IMR-90 (cell line): ENCODE data around the gene CUX1. TPM values are rescaled to one million over a fixed set of nuclear protein-coding genes. Genes with fewer than 3 reads are reported as not detected.

ENCODE experiments used
- ATAC-seq: fragments of 200-7000 bp; cut with Tn5 transposase; 2 replicates; pipeline ENCODE4 v1.9.1; 2020; ENCODE audit warnings: low read depth, mild to moderate bottlenecking, moderate library complexity
- BruUV-seq: library from RNA; stranded (reverse); fragments of 400-500 nt; replicated peaks from 2 replicates; lab custom pipeline; 2021; lab: Mats Ljungman, UMichigan
- CTCF ChIA-PET: fragments of 300-600 bp; formaldehyde crosslinking; extraction: SDS; loops from one replicate; lab custom pipeline; 2021; ENCODE audit warnings: antibody characterized with exemption; lab: Yijun Ruan, JAX
- POLR2A ChIA-PET: fragments of 300-600 bp; sonication (Branson Sonifier 250); formaldehyde crosslinking; loops from one replicate; lab custom pipeline; 2022; ENCODE audit warnings: antibody characterized with exemption; ENCODE audit not compliant: unreplicated experiment; lab: Charles Lee
- DNase-seq: peaks from one replicate; pipeline ENCODE4 v3.0.0; 2013
- H2AFZ ChIP-seq: replicated peaks from 2 replicates; pipeline ENCODE3; 2013; ENCODE audit warnings: low read length, mild to moderate bottlenecking; ENCODE audit not compliant: poor library complexity
- H2AK5ac ChIP-seq: 2 replicates; pipeline ENCODE4 v1.6.1; 2013; ENCODE audit warnings: low read depth, low read length, inconsistent platforms
- H2AK9ac ChIP-seq: replicated peaks from 2 replicates; pipeline ENCODE3; 2013; ENCODE audit warnings: mild to moderate bottlenecking, low read depth, low read length, moderate library complexity; ENCODE audit not compliant: poor library complexity
- H2BK120ac ChIP-seq: 2 replicates; pipeline ENCODE4 v1.6.1; 2013; ENCODE audit warnings: low read depth, low read length, inconsistent platforms
- H2BK15ac ChIP-seq: 3 replicates; pipeline ENCODE4 v1.6.1; 2013; ENCODE audit warnings: low read depth, low read length, inconsistent platforms
- H2BK20ac ChIP-seq: 2 replicates; pipeline ENCODE4 v1.6.1; 2013; ENCODE audit warnings: low read depth, mild to moderate bottlenecking, inconsistent platforms, low read length, moderate library complexity
- H2BK5ac ChIP-seq: 2 replicates; pipeline ENCODE4 v1.6.1; 2013; ENCODE audit warnings: mild to moderate bottlenecking, low read depth, low read length, inconsistent platforms; ENCODE audit not compliant: poor library complexity, severe bottlenecking
- H3K14ac ChIP-seq: replicated peaks from 2 replicates; pipeline ENCODE4 v1.6.1; 2013; ENCODE audit warnings: low read depth, low read length, inconsistent platforms
- H3K18ac ChIP-seq: 2 replicates; pipeline ENCODE4 v1.6.1; 2013; ENCODE audit warnings: low read depth, low read length, control low read depth
- H3K23ac ChIP-seq: 2 replicates; pipeline ENCODE4 v1.6.1; 2013; ENCODE audit warnings: low read depth, low read length, inconsistent platforms
- H3K27ac ChIP-seq: 2 replicates; pipeline ENCODE4 v1.5.1; 2013; ENCODE audit warnings: mild to moderate bottlenecking, control low read depth, low read length; ENCODE audit not compliant: insufficient read depth
- H3K27me3 ChIP-seq: 2 replicates; pipeline ENCODE4 v1.6.1; 2013; ENCODE audit warnings: low read length; ENCODE audit not compliant: control insufficient read depth, insufficient read depth
- H3K36me3 ChIP-seq: 2 replicates; pipeline ENCODE4 v1.6.1; 2013; ENCODE audit warnings: low read length, mixed read lengths; ENCODE audit not compliant: control insufficient read depth, insufficient read depth
- H3K4ac ChIP-seq: 2 replicates; pipeline ENCODE4 v1.6.1; 2013; ENCODE audit warnings: low read depth, low read length, inconsistent platforms
- H3K4me1 ChIP-seq: 2 replicates; pipeline ENCODE4 v1.6.1; 2013; ENCODE audit warnings: low read length, mixed read lengths; ENCODE audit not compliant: control insufficient read depth, insufficient read depth
- H3K4me2 ChIP-seq: 2 replicates; pipeline ENCODE4 v1.6.1; 2013; ENCODE audit warnings: low read depth, mild to moderate bottlenecking, control low read depth, low read length, moderate library complexity
- H3K4me3 ChIP-seq: 2 replicates; pipeline ENCODE4 v1.5.1; 2013; ENCODE audit warnings: low read depth, mild to moderate bottlenecking, control low read depth, low read length, moderate library complexity; ENCODE audit not compliant: insufficient read depth
- H3K56ac ChIP-seq: 2 replicates; pipeline ENCODE4 v1.6.1; 2013; ENCODE audit warnings: low read length, inconsistent platforms; ENCODE audit not compliant: insufficient read depth; ENCODE audit errors: extremely low read depth
- H3K79me1 ChIP-seq, 2 experiments: 2 replicates each; pipeline ENCODE4 v1.6.1; 2013; ENCODE audit warnings: low read length in 2 of 2, inconsistent platforms in 1 of 2, low read depth in 1 of 2
- H3K9ac ChIP-seq: 2 replicates; pipeline ENCODE4 v1.6.1; 2013; ENCODE audit warnings: low read depth, low read length, control low read depth
- H3K9me1 ChIP-seq: 2 replicates; pipeline ENCODE4 v1.6.1; 2013; ENCODE audit warnings: low read length, inconsistent platforms; ENCODE audit not compliant: insufficient read depth
- H3K9me3 ChIP-seq: 2 replicates; pipeline ENCODE4 v1.6.1; 2013; ENCODE audit warnings: low read length; ENCODE audit not compliant: control insufficient read depth, insufficient read depth
- H4K20me1 ChIP-seq: 2 replicates; pipeline ENCODE4 v1.6.1; 2013; ENCODE audit warnings: low read length, inconsistent platforms; ENCODE audit not compliant: insufficient read depth
- H4K5ac ChIP-seq: 2 replicates; pipeline ENCODE4 v1.6.1; 2013; ENCODE audit warnings: mild to moderate bottlenecking, low read depth, low read length, control low read depth
- H4K8ac ChIP-seq, 2 experiments: 2 replicates each; pipeline ENCODE4 v1.6.1; 2013; ENCODE audit warnings: low read depth in 2 of 2, low read length in 2 of 2, control low read depth in 1 of 2, inconsistent platforms in 1 of 2
- H4K91ac ChIP-seq: 2 replicates; pipeline ENCODE4 v1.6.1; 2013; ENCODE audit warnings: low read depth, low read length, inconsistent platforms; ENCODE audit not compliant: insufficient read depth
- BHLHE40 ChIP-seq: fragments of 150-350 bp; IDR thresholded peaks from 2 replicates; pipeline ENCODE4 v1.6.1; 2016; ENCODE audit warnings: mild to moderate bottlenecking, low read depth, low read length
- CEBPB ChIP-seq: IDR thresholded peaks from 2 replicates; pipeline ENCODE4 v1.6.1; 2012; ENCODE audit warnings: low read depth, low read length, improper control_type of control experiment
- CHD1 ChIP-seq: IDR thresholded peaks from 2 replicates; pipeline ENCODE4 v1.6.1; 2012; ENCODE audit warnings: low read depth, low read length, improper control_type of control experiment
- ELK1 ChIP-seq: fragments of 150-350 bp; IDR thresholded peaks from 2 replicates; pipeline ENCODE4 v1.6.1; 2016; ENCODE audit warnings: low read depth, mild to moderate bottlenecking, low read length, moderate library complexity, borderline replicate concordance
- FOS ChIP-seq: fragments of 150-350 bp; IDR thresholded peaks from 2 replicates; pipeline ENCODE4 v1.6.1; 2016; ENCODE audit warnings: low read depth, low read length
- MAFK ChIP-seq: IDR thresholded peaks from 2 replicates; pipeline ENCODE4 v1.6.1; 2012; ENCODE audit warnings: low read depth, low read length, improper control_type of control experiment
- MAZ ChIP-seq: IDR thresholded peaks from 2 replicates; pipeline ENCODE4 v1.6.1; 2012; ENCODE audit warnings: low read depth, mild to moderate bottlenecking, low read length, improper control_type of control experiment, moderate library complexity, borderline replicate concordance
- MXI1 ChIP-seq: IDR thresholded peaks from 2 replicates; pipeline ENCODE4 v1.6.1; 2012; ENCODE audit warnings: low read depth, mild to moderate bottlenecking, low read length, moderate library complexity, borderline replicate concordance
- NFE2L2 ChIP-seq: fragments of 150-350 bp; IDR thresholded peaks from 2 replicates; pipeline ENCODE4 v1.6.1; 2016; ENCODE audit warnings: low read depth, mild to moderate bottlenecking, low read length
- POLR2A ChIP-seq: IDR thresholded peaks from 2 replicates; pipeline ENCODE4 v1.6.1; 2012; ENCODE audit warnings: mild to moderate bottlenecking, low read depth, low read length
- RAD21 ChIP-seq: IDR thresholded peaks from 2 replicates; pipeline ENCODE4 v1.6.1; 2012; ENCODE audit warnings: low read length, improper control_type of control experiment
- RCOR1 ChIP-seq: IDR thresholded peaks from 2 replicates; pipeline ENCODE4 v1.6.1; 2012; ENCODE audit warnings: mild to moderate bottlenecking, low read length, improper control_type of control experiment; ENCODE audit not compliant: insufficient replicate concordance
- RFX5 ChIP-seq: IDR thresholded peaks from 2 replicates; pipeline ENCODE4 v1.8.0; 2012; ENCODE audit warnings: low read depth, mild to moderate bottlenecking, low read length, moderate library complexity
- SMC3 ChIP-seq: fragments of 150-350 bp; IDR thresholded peaks from 2 replicates; pipeline ENCODE4 v1.6.1; 2016; ENCODE audit warnings: low read depth, mild to moderate bottlenecking, antibody characterized with exemption, low read length, moderate library complexity
- WGBS, 2 experiments: methylation state at CpG; one replicate each; pipeline versions ENCODE4 v1.1.5 to v1.1.7; 2013; ENCODE audit warnings: missing lambda C conversion rate in 2 of 2; ENCODE audit not compliant: insufficient read length in 1 of 2; ENCODE audit errors: extremely low coverage in 2 of 2; 5-methylcytosine and 5-hydroxymethylcytosine counted together
- dilution Hi-C: fragments of 300-500 bp; cut with HindIII; formaldehyde crosslinking; loops from one replicate; pipeline ENCODE4 v1.14.3; 2018; ENCODE audit warnings: low sequenced_read_pairs; ENCODE audit not compliant: unreplicated experiment
- in situ Hi-C: fragments of 300-500 bp; cut with MboI; formaldehyde crosslinking; loops from 3 replicates; pipeline ENCODE4 v1.14.3; 2019; ENCODE audit warnings: low sequenced_read_pairs, inconsistent platforms, mixed read lengths
- intact Hi-C: fragments of 100-400 bp; cut with micrococcal nuclease; formaldehyde crosslinking; loops from 2 replicates; pipeline ENCODE4 v1.10.0; 2022
- polyA plus RNA-seq, 3 experiments: library from polyadenylated mRNA; depleted of rRNA; stranded (reverse); fragments of >200 nt; gene quantifications; 2 replicates each; pipeline ENCODE4 v1.2.3, GENCODE V29; 2012; ENCODE audit warnings: low replicate concordance in 1 of 3
- total RNA-seq: library from RNA; depleted of rRNA; stranded (reverse); fragments of >200 nt; gene quantifications from 2 replicates; pipeline ENCODE4 v1.2.3, GENCODE V29; 2012
- TF ChIP-seq, protein P1 (sequence below): conservative IDR thresholded peaks from 2 replicates; pipeline ENCODE4 v1.5.1; 2012; ENCODE audit warnings: mild to moderate bottlenecking, low read depth, low read length, improper control_type of control experiment
- TF ChIP-seq, protein P2 (sequence below): fragments of 150-350 bp; IDR thresholded peaks from 2 replicates; pipeline ENCODE4 v1.6.1; 2017; ENCODE audit warnings: mild to moderate bottlenecking, antibody characterized with exemption, low read length, low read depth

CUX1 gene
- total and polyA plus RNA-seq, 2 of the 4 experiments (the other 2 are of a cell fraction) = 19.7 to 46.4 TPM

GRCh38 chr7:102153599-102153946, 336.1 kb downstream of the CUX1 start:
- H3K9ac ChIP-seq = no peak overlapping the region
- H3K79me1 ChIP-seq = peaks cover 0 to 16% of the 10 kb centered on the region in 2 experiments; a peak in 3 of 4 replicates
- dilution Hi-C loops = no loop called here

More at GRCh38 chr7:102153599-102153946, 336.1 kb downstream of the CUX1 start:
- BruUV-seq = no TSS peak
- Histone ChIP-seq H2AK9ac (no peak overlapping the region), H3K14ac (no peak overlapping the region), H3K27me3 (no peaks in the 10 kb centered on the region), H3K4ac (no peak overlapping the region), H2AFZ (peak overlapping the region; percentile 27), H3K18ac (no peak overlapping the region), H3K4me2 (no peak overlapping the region), H4K91ac (no peak overlapping the region), H2BK20ac (no peak overlapping the region), H3K27ac (no peak overlapping the region), H3K36me3 (peaks cover 4% of the 10 kb centered on the region; the same call in 1 of the 2 replicates), H4K5ac (no peak overlapping the region), H2BK5ac (no peak overlapping the region), H3K23ac (no peak overlapping the region), H3K9me3 (no peaks in the 10 kb centered on the region), H2BK120ac (no peak overlapping the region), H4K20me1 (no peaks in the 10 kb centered on the region), H3K4me1 (peaks cover 6% of the 10 kb centered on the region), H4K8ac (no peak overlapping the region), H3K56ac (no peak overlapping the region), H3K9me1 (peaks cover 6% of the 10 kb centered on the region), H2BK15ac (no peak overlapping the region), H2AK5ac (no peak overlapping the region), H3K4me3 (no peak overlapping the region)
- in situ Hi-C loops (no loop called here), intact Hi-C loops (no loop called here)
- TF ChIP-seq MXI1 (no peak), CEBPB (no peak), FOS (no peak), NFE2L2 (no peak), MAFK (no peak), RCOR1 (no peak), RFX5 (no peak), SMC3 (no peak), ELK1 (no peak), POLR2A (no peak), CHD1 (no peak), BHLHE40 (no peak), RAD21 (no peak), MAZ (no peak)
- TF ChIP-seq, protein P1, sequence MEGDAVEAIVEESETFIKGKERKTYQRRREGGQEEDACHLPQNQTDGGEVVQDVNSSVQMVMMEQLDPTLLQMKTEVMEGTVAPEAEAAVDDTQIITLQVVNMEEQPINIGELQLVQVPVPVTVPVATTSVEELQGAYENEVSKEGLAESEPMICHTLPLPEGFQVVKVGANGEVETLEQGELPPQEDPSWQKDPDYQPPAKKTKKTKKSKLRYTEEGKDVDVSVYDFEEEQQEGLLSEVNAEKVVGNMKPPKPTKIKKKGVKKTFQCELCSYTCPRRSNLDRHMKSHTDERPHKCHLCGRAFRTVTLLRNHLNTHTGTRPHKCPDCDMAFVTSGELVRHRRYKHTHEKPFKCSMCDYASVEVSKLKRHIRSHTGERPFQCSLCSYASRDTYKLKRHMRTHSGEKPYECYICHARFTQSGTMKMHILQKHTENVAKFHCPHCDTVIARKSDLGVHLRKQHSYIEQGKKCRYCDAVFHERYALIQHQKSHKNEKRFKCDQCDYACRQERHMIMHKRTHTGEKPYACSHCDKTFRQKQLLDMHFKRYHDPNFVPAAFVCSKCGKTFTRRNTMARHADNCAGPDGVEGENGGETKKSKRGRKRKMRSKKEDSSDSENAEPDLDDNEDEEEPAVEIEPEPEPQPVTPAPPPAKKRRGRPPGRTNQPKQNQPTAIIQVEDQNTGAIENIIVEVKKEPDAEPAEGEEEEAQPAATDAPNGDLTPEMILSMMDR = no peak
- TF ChIP-seq, protein P2, sequence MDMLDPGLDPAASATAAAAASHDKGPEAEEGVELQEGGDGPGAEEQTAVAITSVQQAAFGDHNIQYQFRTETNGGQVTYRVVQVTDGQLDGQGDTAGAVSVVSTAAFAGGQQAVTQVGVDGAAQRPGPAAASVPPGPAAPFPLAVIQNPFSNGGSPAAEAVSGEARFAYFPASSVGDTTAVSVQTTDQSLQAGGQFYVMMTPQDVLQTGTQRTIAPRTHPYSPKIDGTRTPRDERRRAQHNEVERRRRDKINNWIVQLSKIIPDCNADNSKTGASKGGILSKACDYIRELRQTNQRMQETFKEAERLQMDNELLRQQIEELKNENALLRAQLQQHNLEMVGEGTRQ = no peak
- CTCF ChIA-PET = no interaction called here
- no peak for ATAC-seq
- POLR2A ChIA-PET = no interaction called here
- DNase-seq = no peak
- 44% methylated on average over 6 of the region's 7 CpGs; no CpG with 5 or more reads in 1 of the 2 experiments for WGBS, 2 experiments
